Measurements from ENCODE around the gene THBS1. TPM values are rescaled to one million over a fixed set of nuclear protein-coding genes. Genes with fewer than 3 reads are reported as not detected.

The THBS1 gene
- total and polyA plus RNA-seq, 8 donors: 126 to 570 (median 178) TPM

GRCh38 chr15:39592500-39592899 lies 11.6 kb downstream of the THBS1 start:
- TF ChIP-seq, protein P1, sequence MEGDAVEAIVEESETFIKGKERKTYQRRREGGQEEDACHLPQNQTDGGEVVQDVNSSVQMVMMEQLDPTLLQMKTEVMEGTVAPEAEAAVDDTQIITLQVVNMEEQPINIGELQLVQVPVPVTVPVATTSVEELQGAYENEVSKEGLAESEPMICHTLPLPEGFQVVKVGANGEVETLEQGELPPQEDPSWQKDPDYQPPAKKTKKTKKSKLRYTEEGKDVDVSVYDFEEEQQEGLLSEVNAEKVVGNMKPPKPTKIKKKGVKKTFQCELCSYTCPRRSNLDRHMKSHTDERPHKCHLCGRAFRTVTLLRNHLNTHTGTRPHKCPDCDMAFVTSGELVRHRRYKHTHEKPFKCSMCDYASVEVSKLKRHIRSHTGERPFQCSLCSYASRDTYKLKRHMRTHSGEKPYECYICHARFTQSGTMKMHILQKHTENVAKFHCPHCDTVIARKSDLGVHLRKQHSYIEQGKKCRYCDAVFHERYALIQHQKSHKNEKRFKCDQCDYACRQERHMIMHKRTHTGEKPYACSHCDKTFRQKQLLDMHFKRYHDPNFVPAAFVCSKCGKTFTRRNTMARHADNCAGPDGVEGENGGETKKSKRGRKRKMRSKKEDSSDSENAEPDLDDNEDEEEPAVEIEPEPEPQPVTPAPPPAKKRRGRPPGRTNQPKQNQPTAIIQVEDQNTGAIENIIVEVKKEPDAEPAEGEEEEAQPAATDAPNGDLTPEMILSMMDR (IDR thresholded peaks at IDR 0.05): no peak
- H3K9me3 ChIP-seq: no peaks in the 10 kb centered on the region
- intact Hi-C loops (cut with DNase I): no loop called here
- H3K4me1 ChIP-seq: no peaks in the 10 kb centered on the region
- H3K36me3 ChIP-seq: peaks cover 4 to 84% of the 10 kb centered on the region in 2 donors
- DNase-seq (no peak), ATAC-seq (no peak)
- no peak overlapping the region for H3K27ac ChIP-seq
- no peak overlapping the region for H3K4me3 ChIP-seq
- H3K27me3 ChIP-seq: no peaks in the 10 kb centered on the region

GRCh38 chr15:39593071-39593655 lies 12.3 kb downstream of the THBS1 start:
- TF ChIP-seq, protein P1 (IDR thresholded peaks at IDR 0.05): no peak
- Histone ChIP-seq H3K27ac (no peak overlapping the region), H3K4me1 (no peaks in the 10 kb centered on the region), H3K36me3 (peaks cover 4 to 77% of the 10 kb centered on the region in 2 donors), H3K9me3 (no peaks in the 10 kb centered on the region), H3K4me3 (no peak overlapping the region), H3K27me3 (no peaks in the 10 kb centered on the region)
- intact Hi-C loops (cut with DNase I): no loop called here
- ATAC-seq (no peak), DNase-seq (no peak)

- no peak for ATAC-seq
- intact Hi-C loops (cut with DNase I): no loop called here
- H3K9me3 ChIP-seq: no peaks in the 10 kb centered on the region
- TF ChIP-seq, protein P1 (IDR thresholded peaks at IDR 0.05): no peak
- H3K36me3 ChIP-seq: peaks cover 4 to 70% of the 10 kb centered on the region in 2 donors
- no peak overlapping the region for H3K27ac ChIP-seq
- H3K4me3 ChIP-seq: no peak overlapping the region
- H3K27me3 ChIP-seq: no peaks in the 10 kb centered on the region
- no peak for DNase-seq
- no peaks in the 10 kb centered on the region for H3K4me1 ChIP-seq
Measured at GRCh38 chr15:39593656-39594445, 13.0 kb downstream of the THBS1 start.

DNA sequence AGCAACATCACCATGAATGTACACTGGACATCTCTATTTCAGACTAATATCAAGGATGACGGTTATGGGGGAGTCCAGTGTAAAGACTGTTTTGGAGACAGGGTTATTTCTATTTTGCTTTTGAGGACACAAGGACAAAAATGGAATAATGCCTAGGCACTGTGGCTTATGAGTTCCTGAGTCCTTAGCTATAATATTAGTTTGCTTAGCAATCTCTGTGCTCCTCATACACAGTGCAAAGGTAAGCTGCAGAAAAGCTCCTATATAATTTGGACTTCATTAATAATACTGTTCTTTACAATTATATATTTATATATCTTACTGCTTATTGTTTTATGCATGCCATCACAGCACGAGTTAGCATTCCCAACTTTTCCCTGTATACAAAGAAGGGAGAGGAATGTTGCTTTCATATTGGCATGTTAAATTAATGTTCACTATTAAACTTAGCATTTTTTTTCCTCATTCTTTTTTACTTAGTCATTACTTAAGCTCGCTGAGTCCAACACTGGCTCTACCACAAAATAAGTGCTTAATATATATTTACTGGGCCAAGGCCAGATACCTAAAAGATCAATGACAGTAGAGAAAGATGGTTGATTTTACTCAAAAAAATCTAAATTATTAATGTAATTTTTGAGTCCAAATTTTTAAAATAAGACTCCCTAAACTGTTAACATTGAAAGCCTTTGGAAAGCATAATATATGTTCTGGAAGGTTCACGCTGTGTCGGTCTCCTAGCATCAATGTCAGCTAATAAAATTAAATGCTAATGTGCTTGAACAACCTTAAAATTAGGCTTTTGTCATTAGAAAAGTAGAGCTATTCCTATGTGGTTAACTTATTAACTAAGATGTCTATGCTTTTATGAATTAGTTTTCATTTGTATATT lies 13.8 kb downstream of the THBS1 start:
- Histone ChIP-seq H3K36me3 (peaks cover 4 to 62% of the 10 kb centered on the region in 2 donors), H3K4me3 (no peak overlapping the region), H3K27ac (no peak overlapping the region), H3K4me1 (no peaks in the 10 kb centered on the region), H3K27me3 (no peaks in the 10 kb centered on the region), H3K9me3 (no peaks in the 10 kb centered on the region)
- intact Hi-C loops (cut with DNase I): no loop called here
- DNase-seq: no peak
- TF ChIP-seq, protein P1 (IDR thresholded peaks at IDR 0.05): no peak
- ATAC-seq: no peak

Data from left lung (tissue), 10 donors.